Small intestine (tissue), 7 donors: Measurements from ENCODE around the gene MYH10. TPM values are rescaled to one million over a fixed set of nuclear protein-coding genes. Genes with fewer than 3 reads are reported as not detected.
"Not testable (repeated sequence)": the region's sequence is repeated elsewhere in the genome, so short reads cannot be mapped to it uniquely, and the experiment has no call there.

Source experiments
- DNase-seq, 2 donors: peaks; one replicate each; pipeline versions ENCODE4 v3.0.0 to v3.0.0-alpha.2; 2013
- FAIRE-seq: peaks from 2 replicates; lab custom pipeline; 2012; peaks lifted over from hg19 to GRCh38; lab: Jason Lieb, UNC
- H3K27ac ChIP-seq, 3 donors: one replicate each; pipeline ENCODE4 v1.5.1; 2013; ENCODE audit warnings: low read length in 2 of 3, mild to moderate bottlenecking in 2 of 3, control low read depth in 1 of 3, inconsistent platforms in 1 of 3, low read depth in 1 of 3, moderate library complexity in 1 of 3
- H3K27me3 ChIP-seq, 3 donors: one replicate each; pipeline ENCODE4 v1.6.1; 2013; ENCODE audit warnings: low read length in 3 of 3, inconsistent platforms in 1 of 3; ENCODE audit not compliant: control insufficient read depth in 3 of 3, insufficient read depth in 3 of 3
- H3K36me3 ChIP-seq, 3 donors: one replicate each; pipeline ENCODE4 v1.6.1; 2013; ENCODE audit warnings: low read length in 3 of 3, inconsistent platforms in 1 of 3, low read depth in 1 of 3, mild to moderate bottlenecking in 1 of 3, moderate library complexity in 1 of 3; ENCODE audit not compliant: control insufficient read depth in 3 of 3, insufficient read depth in 2 of 3
- H3K4me1 ChIP-seq, 3 donors: one replicate each; pipeline ENCODE4 v1.6.1; 2013; ENCODE audit warnings: low read length in 2 of 3, inconsistent platforms in 1 of 3, low read depth in 1 of 3, mild to moderate bottlenecking in 1 of 3, moderate library complexity in 1 of 3; ENCODE audit not compliant: control insufficient read depth in 3 of 3, insufficient read depth in 2 of 3
- H3K4me3 ChIP-seq, 3 donors: one replicate each; pipeline ENCODE4 v1.5.1; 2013; ENCODE audit warnings: low read length in 3 of 3, control low read depth in 1 of 3, inconsistent platforms in 1 of 3, low read depth in 1 of 3, mild to moderate bottlenecking in 1 of 3, moderate library complexity in 1 of 3
- H3K9me3 ChIP-seq, 2 donors: one replicate each; pipeline ENCODE4 v1.6.1; 2013; ENCODE audit warnings: low read depth in 1 of 2, low read length in 1 of 2; ENCODE audit not compliant: control insufficient read depth in 2 of 2, insufficient read depth in 1 of 2
- WGBS, 3 donors: extraction: QIAGEN DNeasy Blood & Tissue Kit; methylation state at CpG; one replicate each; pipeline ENCODE4 v1.1.7; 2013; 5-methylcytosine and 5-hydroxymethylcytosine counted together
- polyA plus RNA-seq, 4 donors: library from polyadenylated mRNA; stranded (reverse) in 3 of 4; unstranded in 1 of 4; fragments of 200-250 nt in 3 of 4; fragments of 120-200 nt in 1 of 4; gene quantifications; one replicate each; pipeline versions ENCODE4 v1.2.1 to v1.2.3, GENCODE V29; 2013
- donor health status: healthy with polysubstance abuse.
- donor health status: control.
- donor health status: control.
- donor health status: Bipolar disorder and iron deficiency.
- donor health status: healthy.

Gene MYH10
- polyA plus RNA-seq, 4 donors: 0.81 to 50.9 (median 3.8) TPM

- 71 to 84% (median 79%) methylated on average over 1 of the region's 1 CpG for WGBS, 3 donors
- Histone ChIP-seq H3K4me1 (no peaks in the 10 kb centered on the region), H3K36me3 (peaks cover 0 to 6% (median 0%) of the 10 kb centered on the region in 3 donors), H3K27me3 (no peaks in the 10 kb centered on the region), H3K27ac (no peak overlapping the region), H3K4me3 (no peak overlapping the region), H3K9me3 (no peaks in the 10 kb centered on the region)
- FAIRE-seq (no peak), DNase-seq (no peak)
Measured at GRCh38 chr17:8555062-8555461, 75.5 kb downstream of the MYH10 start.

GRCh38 chr17:8552577-8553320, 77.8 kb downstream of the MYH10 start:
- H3K27ac ChIP-seq: no peak overlapping the region
- no peaks in the 10 kb centered on the region for H3K4me1 ChIP-seq
- no peaks in the 10 kb centered on the region for H3K9me3 ChIP-seq
- FAIRE-seq (no peak), DNase-seq (no peak)
- WGBS, 3 donors: 75 to 92% (median 78%) methylated on average over 9 of the region's 9 CpGs
- peaks cover 0 to 11% (median 0%) of the 10 kb centered on the region in 3 donors for H3K36me3 ChIP-seq
- no peak overlapping the region for H3K4me3 ChIP-seq
- H3K27me3 ChIP-seq: no peaks in the 10 kb centered on the region

- H3K27ac ChIP-seq: peak overlapping the region in 1 of 3 donors; percentile 59
- DNase-seq (peak; percentile 85 to 91), FAIRE-seq (no peak)
- H3K4me1 ChIP-seq: peaks cover 0 to 12% (median 0%) of the 10 kb centered on the region in 3 donors
- WGBS, 3 donors: 64 to 80% (median 75%) methylated on average over 8 of the region's 8 CpGs
- H3K36me3 ChIP-seq: peaks cover 0 to 47% (median 0%) of the 10 kb centered on the region in 3 donors
- H3K27me3 ChIP-seq: no peaks in the 10 kb centered on the region
- no peaks in the 10 kb centered on the region for H3K9me3 ChIP-seq
- H3K4me3 ChIP-seq: no peak overlapping the region
Measured at GRCh38 chr17:8542599-8543502, 87.7 kb downstream of the MYH10 start.

- Histone ChIP-seq H3K4me1 (peaks cover 0 to 12% (median 0%) of the 10 kb centered on the region in 3 donors), H3K36me3 (peaks cover 0 to 29% (median 0%) of the 10 kb centered on the region in 3 donors)
- H3K27me3 ChIP-seq, H3K4me3 ChIP-seq, FAIRE-seq, DNase-seq, H3K27ac ChIP-seq, H3K9me3 ChIP-seq: not testable (repeated sequence)
- 88 to 92% (median 91%) methylated on average over 7 of the region's 7 CpGs for WGBS, 3 donors
Measured at GRCh38 chr17:8539976-8540375, 90.5 kb downstream of the MYH10 start.

- H3K27ac ChIP-seq: no peak overlapping the region
- peaks cover 0 to 18% (median 2%) of the 10 kb centered on the region in 3 donors for H3K4me1 ChIP-seq
- FAIRE-seq: no peak
- no peak for DNase-seq
- no peaks in the 10 kb centered on the region for H3K9me3 ChIP-seq
- H3K4me3 ChIP-seq: no peak overlapping the region
- 56 to 80% (median 76%) methylated on average over 3 of the region's 3 CpGs for whole genome bisulfite sequencing, 3 donors
- H3K27me3 ChIP-seq: no peaks in the 10 kb centered on the region
- H3K36me3 ChIP-seq: peaks cover 0 to 35% (median 0%) of the 10 kb centered on the region in 3 donors
Measured at GRCh38 chr17:8537734-8538133, 92.8 kb downstream of the MYH10 start.

- Histone ChIP-seq H3K4me3 (no peak overlapping the region), H3K36me3 (peaks cover 0 to 21% (median 0%) of the 10 kb centered on the region in 3 donors), H3K27me3 (no peaks in the 10 kb centered on the region), H3K27ac (no peak overlapping the region), H3K9me3 (no peaks in the 10 kb centered on the region), H3K4me1 (peaks cover 2 to 21% (median 7%) of the 10 kb centered on the region in 3 donors)
- 95 to 96% (median 95%) methylated on average over 9 of the region's 9 CpGs for WGBS, 3 donors
- FAIRE-seq (no peak), DNase-seq (no peak)
Measured at GRCh38 chr17:8534498-8535188, 95.9 kb downstream of the MYH10 start.

GRCh38 chr17:8532021-8532420, 98.5 kb downstream of the MYH10 start:
- FAIRE-seq: no peak
- peaks cover 0 to 22% (median 0%) of the 10 kb centered on the region in 3 donors for H3K36me3 ChIP-seq
- peak; percentile 89 to 92 for DNase-seq
- H3K27ac ChIP-seq: peak overlapping the region in 1 of 3 donors; percentile 62
- H3K4me3 ChIP-seq: no peak overlapping the region
- 18 to 65% (median 32%) methylated on average over 3 of the region's 3 CpGs for WGBS, 3 donors
- H3K27me3 ChIP-seq: no peaks in the 10 kb centered on the region
- H3K4me1 ChIP-seq: peaks cover 2 to 21% (median 7%) of the 10 kb centered on the region in 3 donors
- no peaks in the 10 kb centered on the region for H3K9me3 ChIP-seq

GRCh38 chr17:8522577-8522976, 107.9 kb downstream of the MYH10 start:
- Histone ChIP-seq H3K36me3 (peaks cover 0 to 35% (median 0%) of the 10 kb centered on the region in 3 donors), H3K27me3 (no peaks in the 10 kb centered on the region), H3K27ac (no peak overlapping the region), H3K4me1 (peaks cover 0 to 13% (median 0%) of the 10 kb centered on the region in 3 donors), H3K4me3 (no peak overlapping the region), H3K9me3 (no peaks in the 10 kb centered on the region)
- 71 to 78% (median 78%) methylated on average over 5 of the region's 5 CpGs for WGBS, 3 donors
- FAIRE-seq (no peak), DNase-seq (no peak)
